ENCODE results near the gene LONRF3. TPM values are rescaled to one million over a fixed set of nuclear protein-coding genes. Genes with fewer than 3 reads are reported as not detected.

Gene LONRF3
- total RNA-seq, 1 donor from 2014 or later = not detected

GRCh38 chrX:118975831-118976598, 1.6 kb downstream of the LONRF3 start:
- H3K4me3 Mint-ChIP-seq (ENCODE audit: unreplicated experiment) = peak overlapping the region; percentile 72
- peaks cover 5% of the 10 kb centered on the region for H3K9me3 Mint-ChIP-seq (ENCODE audit: unreplicated experiment)
- H3K36me3 Mint-ChIP-seq (ENCODE audit: unreplicated experiment) = no peaks in the 10 kb centered on the region
- DNase-seq (ENCODE audit: extremely low spot score, unreplicated experiment) = no peak
- peaks cover 9% of the 10 kb centered on the region for H3K4me1 Mint-ChIP-seq (ENCODE audit: unreplicated experiment)
- peaks cover 24% of the 10 kb centered on the region for H3K27me3 Mint-ChIP-seq (ENCODE audit: unreplicated experiment)
- no peak overlapping the region for H3K27ac Mint-ChIP-seq (ENCODE audit: unreplicated experiment)
- no peak for TF ChIP-seq CTCF (IDR thresholded peaks at IDR 0.05)

- H3K4me3 Mint-ChIP-seq (ENCODE audit: unreplicated experiment) = peak overlapping the region; percentile 50
- peaks cover 9% of the 10 kb centered on the region for H3K4me1 Mint-ChIP-seq (ENCODE audit: unreplicated experiment)
- H3K9me3 Mint-ChIP-seq (ENCODE audit: unreplicated experiment) = peaks cover 5% of the 10 kb centered on the region
- no peak for TF ChIP-seq CTCF (IDR thresholded peaks at IDR 0.05)
- DNase-seq (ENCODE audit: extremely low spot score, unreplicated experiment) = no peak
- H3K27me3 Mint-ChIP-seq (ENCODE audit: unreplicated experiment) = peaks cover 24% of the 10 kb centered on the region
- no peak overlapping the region for H3K27ac Mint-ChIP-seq (ENCODE audit: unreplicated experiment)
- no peaks in the 10 kb centered on the region for H3K36me3 Mint-ChIP-seq (ENCODE audit: unreplicated experiment)
Measured at GRCh38 chrX:118976599-118977340, 2.4 kb downstream of the LONRF3 start.

- peaks cover 24% of the 10 kb centered on the region for H3K27me3 Mint-ChIP-seq (ENCODE audit: unreplicated experiment)
Measured at GRCh38 chrX:118977424-118977823, 3.0 kb downstream of the LONRF3 start.

GRCh38 chrX:118978451-118978850, 4.0 kb downstream of the LONRF3 start:
- TF ChIP-seq CTCF (IDR thresholded peaks at IDR 0.05) = no peak
- DNase-seq (ENCODE audit: extremely low spot score, unreplicated experiment) = no peak
- no peaks in the 10 kb centered on the region for H3K9me3 Mint-ChIP-seq (ENCODE audit: unreplicated experiment)
- peaks cover 9% of the 10 kb centered on the region for H3K4me1 Mint-ChIP-seq (ENCODE audit: unreplicated experiment)
- no peaks in the 10 kb centered on the region for H3K36me3 Mint-ChIP-seq (ENCODE audit: unreplicated experiment)
- no peak overlapping the region for H3K27ac Mint-ChIP-seq (ENCODE audit: unreplicated experiment)
- H3K4me3 Mint-ChIP-seq (ENCODE audit: unreplicated experiment) = no peak overlapping the region
- H3K27me3 Mint-ChIP-seq (ENCODE audit: unreplicated experiment) = peaks cover 14% of the 10 kb centered on the region

More at GRCh38 chrX:118977424-118977823, 3.0 kb downstream of the LONRF3 start:
- H3K27ac Mint-ChIP-seq (ENCODE audit: unreplicated experiment) = no peak overlapping the region
- H3K36me3 Mint-ChIP-seq (ENCODE audit: unreplicated experiment) = no peaks in the 10 kb centered on the region
- H3K4me1 Mint-ChIP-seq (ENCODE audit: unreplicated experiment) = peaks cover 9% of the 10 kb centered on the region
- TF ChIP-seq CTCF (IDR thresholded peaks at IDR 0.05) = no peak
- DNase-seq (ENCODE audit: extremely low spot score, unreplicated experiment) = no peak
- no peak overlapping the region for H3K4me3 Mint-ChIP-seq (ENCODE audit: unreplicated experiment)
- H3K9me3 Mint-ChIP-seq (ENCODE audit: unreplicated experiment) = peaks cover 5% of the 10 kb centered on the region

GRCh38 chrX:118980761-118981160, 6.3 kb downstream of the LONRF3 start:
- no peaks in the 10 kb centered on the region for H3K9me3 Mint-ChIP-seq (ENCODE audit: unreplicated experiment)

More at GRCh38 chrX:118980761-118981160, 6.3 kb downstream of the LONRF3 start:
- Mint-ChIP-seq H3K4me3 (ENCODE audit: unreplicated experiment) (no peak overlapping the region), H3K27me3 (ENCODE audit: unreplicated experiment) (peaks cover 1% of the 10 kb centered on the region), H3K36me3 (ENCODE audit: unreplicated experiment) (no peaks in the 10 kb centered on the region), H3K4me1 (ENCODE audit: unreplicated experiment) (peaks cover 3% of the 10 kb centered on the region), H3K27ac (ENCODE audit: unreplicated experiment) (no peak overlapping the region)
- no peak for DNase-seq (ENCODE audit: extremely low spot score, unreplicated experiment)
- no peak for TF ChIP-seq CTCF (IDR thresholded peaks at IDR 0.05)

Data from osteocyte (in vitro differentiated cells).